ENCODE data around the gene CTXND1.

The CTXND1 gene

DNA sequence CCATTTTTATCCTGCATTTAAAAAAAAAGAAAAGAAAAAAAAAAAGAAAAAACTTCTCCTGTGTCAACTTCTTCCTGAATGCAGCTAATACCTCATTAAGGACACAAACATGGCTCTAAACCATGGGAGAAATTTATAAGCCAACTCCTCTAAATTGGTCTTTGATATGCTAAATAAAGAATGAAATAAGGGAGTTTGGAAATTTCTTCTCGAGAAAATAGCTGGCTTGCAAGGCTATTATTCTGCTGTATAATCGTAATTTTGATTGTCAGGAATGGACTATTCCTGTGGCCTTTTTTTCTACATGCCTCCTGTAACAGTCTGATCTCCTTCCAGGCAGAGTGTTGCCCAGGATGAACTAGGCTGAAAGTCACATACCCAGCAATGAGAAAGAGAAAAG is 20.6 kb downstream of the CTXND1 start:
- H3K4me1 ChIP-seq: peaks cover 2% of the 10 kb centered on the region
- no peaks in the 10 kb centered on the region for H3K79me2 ChIP-seq
- H3K4me2 ChIP-seq (ENCODE audit: low read length): no peak overlapping the region
- no peak overlapping the region for H2AFZ ChIP-seq
- H3K36me3 ChIP-seq (ENCODE audit: control insufficient read depth, insufficient read depth, low read length): no peaks in the 10 kb centered on the region
- TF ChIP-seq, protein P1, sequence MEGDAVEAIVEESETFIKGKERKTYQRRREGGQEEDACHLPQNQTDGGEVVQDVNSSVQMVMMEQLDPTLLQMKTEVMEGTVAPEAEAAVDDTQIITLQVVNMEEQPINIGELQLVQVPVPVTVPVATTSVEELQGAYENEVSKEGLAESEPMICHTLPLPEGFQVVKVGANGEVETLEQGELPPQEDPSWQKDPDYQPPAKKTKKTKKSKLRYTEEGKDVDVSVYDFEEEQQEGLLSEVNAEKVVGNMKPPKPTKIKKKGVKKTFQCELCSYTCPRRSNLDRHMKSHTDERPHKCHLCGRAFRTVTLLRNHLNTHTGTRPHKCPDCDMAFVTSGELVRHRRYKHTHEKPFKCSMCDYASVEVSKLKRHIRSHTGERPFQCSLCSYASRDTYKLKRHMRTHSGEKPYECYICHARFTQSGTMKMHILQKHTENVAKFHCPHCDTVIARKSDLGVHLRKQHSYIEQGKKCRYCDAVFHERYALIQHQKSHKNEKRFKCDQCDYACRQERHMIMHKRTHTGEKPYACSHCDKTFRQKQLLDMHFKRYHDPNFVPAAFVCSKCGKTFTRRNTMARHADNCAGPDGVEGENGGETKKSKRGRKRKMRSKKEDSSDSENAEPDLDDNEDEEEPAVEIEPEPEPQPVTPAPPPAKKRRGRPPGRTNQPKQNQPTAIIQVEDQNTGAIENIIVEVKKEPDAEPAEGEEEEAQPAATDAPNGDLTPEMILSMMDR (IDR thresholded peaks at IDR 0.05): no peak
- H3K27me3 ChIP-seq (ENCODE audit: control insufficient read depth, insufficient read depth, low read length): no peaks in the 10 kb centered on the region
- no peak overlapping the region for H3K4me3 ChIP-seq (ENCODE audit: low read depth, low read length)
- H3K27ac ChIP-seq: no peak overlapping the region
- no peak overlapping the region for H3K9ac ChIP-seq
- no peaks in the 10 kb centered on the region for H3K9me3 ChIP-seq (ENCODE audit: control insufficient read depth, low read length)

GRCh38 chr15:80228959-80229610 is 22.9 kb downstream of the CTXND1 start:
- Histone ChIP-seq H3K36me3 (ENCODE audit: control insufficient read depth, insufficient read depth, low read length) (no peaks in the 10 kb centered on the region), H3K79me2 (no peaks in the 10 kb centered on the region), H3K27ac (peak overlapping the region; percentile 7), H3K4me1 (peaks cover 2% of the 10 kb centered on the region), H2AFZ (peak overlapping the region; percentile 33), H3K27me3 (ENCODE audit: control insufficient read depth, insufficient read depth, low read length) (no peaks in the 10 kb centered on the region), H3K4me2 (ENCODE audit: low read length) (peak overlapping the region; percentile 30), H3K9ac (no peak overlapping the region), H3K4me3 (ENCODE audit: low read depth, low read length) (no peak overlapping the region), H3K9me3 (ENCODE audit: control insufficient read depth, low read length) (no peaks in the 10 kb centered on the region)
- TF ChIP-seq, protein P1 (IDR thresholded peaks at IDR 0.05): no peak

DNA sequence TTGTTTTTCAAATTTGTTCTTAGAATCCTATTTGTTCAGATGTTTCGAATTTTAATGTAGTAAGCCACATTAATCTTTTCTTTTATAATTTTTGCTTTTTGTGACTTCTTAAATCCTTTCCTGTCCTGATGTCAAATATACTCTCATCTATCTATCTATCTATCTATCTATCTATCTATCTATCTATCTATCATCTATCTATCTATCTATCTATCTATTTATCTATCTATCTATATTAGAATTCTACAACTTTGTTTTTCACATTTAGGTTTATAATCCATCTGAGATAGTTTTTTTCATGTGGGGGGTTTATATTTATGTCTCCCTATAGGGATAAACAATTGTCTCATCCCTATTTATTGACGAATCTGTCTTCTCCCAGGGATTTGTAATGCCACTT is 32.1 kb downstream of the CTXND1 start:
- Histone ChIP-seq H3K79me2 (no peaks in the 10 kb centered on the region), H3K4me2 (ENCODE audit: low read length) (no peak overlapping the region), H3K27me3 (ENCODE audit: control insufficient read depth, insufficient read depth, low read length) (no peaks in the 10 kb centered on the region), H2AFZ (no peak overlapping the region), H3K4me3 (ENCODE audit: low read depth, low read length) (no peak overlapping the region), H3K9me3 (ENCODE audit: control insufficient read depth, low read length) (no peaks in the 10 kb centered on the region), H3K9ac (no peak overlapping the region), H3K27ac (no peak overlapping the region), H3K36me3 (ENCODE audit: control insufficient read depth, insufficient read depth, low read length) (no peaks in the 10 kb centered on the region), H3K4me1 (no peaks in the 10 kb centered on the region)
- TF ChIP-seq, protein P1 (IDR thresholded peaks at IDR 0.05): no peak

- no peaks in the 10 kb centered on the region for H3K79me2 ChIP-seq
- H3K4me1 ChIP-seq: no peaks in the 10 kb centered on the region
- H3K27ac ChIP-seq: no peak overlapping the region
- no peaks in the 10 kb centered on the region for H3K9me3 ChIP-seq (ENCODE audit: control insufficient read depth, low read length)
- H2AFZ ChIP-seq: no peak overlapping the region
- no peaks in the 10 kb centered on the region for H3K27me3 ChIP-seq (ENCODE audit: control insufficient read depth, insufficient read depth, low read length)
- H3K4me3 ChIP-seq (ENCODE audit: low read depth, low read length): no peak overlapping the region
- H3K36me3 ChIP-seq (ENCODE audit: control insufficient read depth, insufficient read depth, low read length): no peaks in the 10 kb centered on the region
- TF ChIP-seq, protein P1 (IDR thresholded peaks at IDR 0.05): no peak
- H3K9ac ChIP-seq: no peak overlapping the region
- H3K4me2 ChIP-seq (ENCODE audit: low read length): no peak overlapping the region
Observed at GRCh38 chr15:80217327-80217900, 34.6 kb downstream of the CTXND1 start.

DNA sequence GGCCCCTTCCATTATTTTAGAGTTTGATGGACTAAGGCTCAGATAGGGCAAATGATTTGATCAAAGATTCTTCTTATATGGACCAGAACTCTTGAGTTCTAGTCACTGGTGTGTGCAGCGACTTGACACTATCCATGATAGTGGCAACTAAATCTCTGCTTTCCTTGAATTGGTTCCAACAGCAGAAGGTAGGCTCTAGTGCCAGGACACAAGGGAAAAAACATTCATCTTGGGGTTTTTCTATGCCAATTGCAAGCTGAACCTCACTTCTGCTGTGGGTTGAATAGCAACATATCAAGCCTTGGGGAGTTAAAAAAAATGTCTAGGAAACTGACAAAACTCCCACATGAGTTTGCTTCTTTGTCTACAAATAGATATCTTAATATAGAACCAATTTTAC is 35.1 kb downstream of the CTXND1 start:
- H3K9ac ChIP-seq: no peak overlapping the region
- no peak overlapping the region for H2AFZ ChIP-seq
- H3K4me2 ChIP-seq (ENCODE audit: low read length): no peak overlapping the region
- TF ChIP-seq, protein P1 (IDR thresholded peaks at IDR 0.05): no peak
- H3K27ac ChIP-seq: no peak overlapping the region
- H3K9me3 ChIP-seq (ENCODE audit: control insufficient read depth, low read length): no peaks in the 10 kb centered on the region
- no peak overlapping the region for H3K4me3 ChIP-seq (ENCODE audit: low read depth, low read length)
- no peaks in the 10 kb centered on the region for H3K79me2 ChIP-seq
- H3K36me3 ChIP-seq (ENCODE audit: control insufficient read depth, insufficient read depth, low read length): no peaks in the 10 kb centered on the region
- no peaks in the 10 kb centered on the region for H3K4me1 ChIP-seq
- no peaks in the 10 kb centered on the region for H3K27me3 ChIP-seq (ENCODE audit: control insufficient read depth, insufficient read depth, low read length)
